BJ (cell line): ENCODE measurements around the gene MCCD1. TPM values are rescaled to one million over a fixed set of nuclear protein-coding genes. Genes with fewer than 3 reads are reported as not detected.

Experiments used
- CTCF ChIA-PET: fragments of 350-600 bp; formaldehyde crosslinking; extraction: SDS; loops from one replicate; lab custom pipeline; 2021; ENCODE audit warnings: antibody characterized with exemption, inconsistent platforms; lab: Yijun Ruan, JAX
- POLR2A ChIA-PET: fragments of 300-600 bp; sonication (Branson Sonifier 250); formaldehyde crosslinking; extraction: SDS; loops from one replicate; lab custom pipeline; 2021; ENCODE audit warnings: antibody characterized with exemption; lab: Charles Lee
- DNase-seq: peaks from one replicate; pipeline ENCODE4 v3.0.0-alpha.2; 2011; ENCODE audit warnings: low read depth
- H3K27me3 ChIP-seq: 2 replicates; pipeline ENCODE4 v1.6.0; 2011; ENCODE audit warnings: low read length; ENCODE audit not compliant: control insufficient read depth, insufficient read depth
- H3K36me3 ChIP-seq: 2 replicates; pipeline ENCODE4 v1.5.1; 2011; ENCODE audit warnings: low read length; ENCODE audit not compliant: control insufficient read depth, insufficient read depth
- H3K4me3 ChIP-seq: 2 replicates; pipeline ENCODE4 v1.5.1; 2011; ENCODE audit warnings: low read depth, mild to moderate bottlenecking, control low read depth, low read length
- polyA plus RNA-seq: library from polyadenylated mRNA; depleted of rRNA; stranded (reverse); fragments of >200 nt; gene quantifications from 2 replicates; pipeline ENCODE4 v1.2.3, GENCODE V29; 2011
- TF ChIP-seq, protein P1 (sequence below): IDR thresholded peaks from 2 replicates; pipeline ENCODE4 v1.5.1; 2011; ENCODE audit warnings: low read depth, mild to moderate bottlenecking, control low read depth, inconsistent platforms, low read length, moderate library complexity; ENCODE audit not compliant: insufficient read depth

MCCD1 gene
- polyA plus RNA-seq, 1 experiment = not detected

GRCh38 chr6:31533455-31533841 is 4.7 kb downstream of the MCCD1 start:
- Histone ChIP-seq H3K4me3 (no peak overlapping the region), H3K36me3 (peaks cover 44% of the 10 kb centered on the region), H3K27me3 (no peaks in the 10 kb centered on the region)
- no peak for DNase-seq
- ChIA-PET POLR2A (no interaction called here), CTCF (interaction anchor here (0.6 to 1.2 kb wide), 2 partner anchors 64 to 66 kb away, joined by 3 to 5 read pairs; no protein-coding TSS in a partner anchor)
- TF ChIP-seq, protein P1, sequence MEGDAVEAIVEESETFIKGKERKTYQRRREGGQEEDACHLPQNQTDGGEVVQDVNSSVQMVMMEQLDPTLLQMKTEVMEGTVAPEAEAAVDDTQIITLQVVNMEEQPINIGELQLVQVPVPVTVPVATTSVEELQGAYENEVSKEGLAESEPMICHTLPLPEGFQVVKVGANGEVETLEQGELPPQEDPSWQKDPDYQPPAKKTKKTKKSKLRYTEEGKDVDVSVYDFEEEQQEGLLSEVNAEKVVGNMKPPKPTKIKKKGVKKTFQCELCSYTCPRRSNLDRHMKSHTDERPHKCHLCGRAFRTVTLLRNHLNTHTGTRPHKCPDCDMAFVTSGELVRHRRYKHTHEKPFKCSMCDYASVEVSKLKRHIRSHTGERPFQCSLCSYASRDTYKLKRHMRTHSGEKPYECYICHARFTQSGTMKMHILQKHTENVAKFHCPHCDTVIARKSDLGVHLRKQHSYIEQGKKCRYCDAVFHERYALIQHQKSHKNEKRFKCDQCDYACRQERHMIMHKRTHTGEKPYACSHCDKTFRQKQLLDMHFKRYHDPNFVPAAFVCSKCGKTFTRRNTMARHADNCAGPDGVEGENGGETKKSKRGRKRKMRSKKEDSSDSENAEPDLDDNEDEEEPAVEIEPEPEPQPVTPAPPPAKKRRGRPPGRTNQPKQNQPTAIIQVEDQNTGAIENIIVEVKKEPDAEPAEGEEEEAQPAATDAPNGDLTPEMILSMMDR = no peak

- H3K4me3 ChIP-seq = no peak overlapping the region
- ChIA-PET CTCF (interaction anchor here (0.6 to 1.2 kb wide), 3 partner anchors 14 to 65 kb away, joined by 3 to 5 read pairs (median 3); partner anchors contain the start of gene NFKBIL1), POLR2A (no interaction called here)
- H3K36me3 ChIP-seq = peaks cover 49% of the 10 kb centered on the region
- no peak for DNase-seq
- no peaks in the 10 kb centered on the region for H3K27me3 ChIP-seq
- TF ChIP-seq, protein P1 = no peak
Measured at GRCh38 chr6:31534011-31534410, 5.2 kb downstream of the MCCD1 start.

DNA sequence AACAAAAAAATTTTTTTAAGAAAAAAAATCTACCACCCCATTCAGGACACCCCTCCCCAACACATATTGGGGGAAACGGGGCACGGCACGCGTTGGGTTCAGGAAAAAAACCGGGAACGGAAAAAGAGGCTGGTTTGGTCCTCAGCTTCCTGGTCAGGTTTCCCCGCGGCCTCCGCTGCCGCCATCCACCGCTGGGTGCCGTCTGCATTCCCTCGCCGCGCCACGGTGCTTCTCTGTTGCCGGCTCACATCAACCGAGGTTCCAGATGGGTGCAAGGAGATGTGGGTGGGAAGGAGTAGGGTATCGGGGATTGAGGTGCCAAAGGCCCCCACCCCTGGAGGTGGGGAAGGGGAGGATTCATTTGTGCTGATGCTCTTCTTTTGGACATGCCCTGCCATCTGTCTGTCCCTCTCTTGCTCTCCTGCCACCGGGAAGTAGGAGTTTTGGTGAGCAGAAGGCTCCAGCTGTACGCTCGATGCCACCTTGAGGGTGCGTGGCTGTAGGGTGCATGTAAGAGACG is 5.8 kb downstream of the MCCD1 start:
- Histone ChIP-seq H3K4me3 (no peak overlapping the region), H3K27me3 (no peaks in the 10 kb centered on the region), H3K36me3 (peaks cover 49% of the 10 kb centered on the region)
- DNase-seq = no peak
- CTCF ChIA-PET = interaction anchor here (1.0 to 1.2 kb wide), 2 partner anchors 13 to 64 kb away, joined by 3 read pairs; partner anchors contain the start of gene NFKBIL1
- POLR2A ChIA-PET = no interaction called here
- TF ChIP-seq, protein P1 = no peak

GRCh38 chr6:31535538-31536324 is 7.0 kb downstream of the MCCD1 start:
- Histone ChIP-seq H3K27me3 (no peaks in the 10 kb centered on the region), H3K4me3 (no peak overlapping the region), H3K36me3 (peaks cover 47% of the 10 kb centered on the region)
- no peak for DNase-seq
- TF ChIP-seq, protein P1 = no peak
- ChIA-PET POLR2A (no interaction called here), CTCF (interaction anchor here (1.0 kb wide), 1 partner anchor 10 kb away, joined by 4 read pairs; the partner anchor contains the start of gene ATP6V1G2)

GRCh38 chr6:31538805-31539400 is 10.1 kb downstream of the MCCD1 start:
- Histone ChIP-seq H3K27me3 (no peaks in the 10 kb centered on the region), H3K36me3 (peaks cover 33% of the 10 kb centered on the region), H3K4me3 (no peak overlapping the region)
- TF ChIP-seq, protein P1 = no peak
- DNase-seq = no peak
- ChIA-PET CTCF (interaction anchor here (0.9 to 17.0 kb wide), 4 partner anchors 11 to 143 kb away, joined by 3 to 433 read pairs (median 8); partner anchors contain the start of genes MCCD1 and NCR3), POLR2A (interaction anchor here (0.6 kb wide), 1 partner anchor 24 kb away, joined by 3 read pairs; no protein-coding TSS in a partner anchor)
